Mesodermal cell (in vitro differentiated cells): ENCODE measurements around the gene ZNF236. TPM values are rescaled to one million over a fixed set of nuclear protein-coding genes. Genes with fewer than 3 reads are reported as not detected.
A peak's percentile ranks its signal among the peaks of the same experiment; 100 is the strongest.
"Not testable (repeated sequence)": the region's sequence is repeated elsewhere in the genome, so short reads cannot be mapped to it uniquely, and the experiment has no call there.

Experiments
- H3K27ac ChIP-seq: 2 replicates; pipeline ENCODE4 v1.7.0; 2013; ENCODE audit warnings: mild to moderate bottlenecking, low read depth, low read length, moderate library complexity; ENCODE audit not compliant: severe bottlenecking
- H3K36me3 ChIP-seq: 2 replicates; pipeline ENCODE4 v1.7.1; 2013; ENCODE audit warnings: mild to moderate bottlenecking, low read length, moderate library complexity; ENCODE audit not compliant: control insufficient read depth, insufficient read depth
- H3K4me1 ChIP-seq: one replicate; pipeline ENCODE4 v1.7.1; 2013; ENCODE audit warnings: mild to moderate bottlenecking, low read length; ENCODE audit not compliant: insufficient read depth, control insufficient read depth, poor library complexity, severe bottlenecking
- H3K4me3 ChIP-seq: 2 replicates; pipeline ENCODE4 v1.7.0; 2013; ENCODE audit warnings: low read length, control low read depth, mild to moderate bottlenecking; ENCODE audit not compliant: insufficient read depth, poor library complexity, severe bottlenecking; ENCODE audit errors: extremely low read depth
- H3K9me3 ChIP-seq: 2 replicates; pipeline ENCODE4 v1.7.1; 2013; ENCODE audit warnings: mild to moderate bottlenecking, low read length, moderate library complexity; ENCODE audit not compliant: control insufficient read depth
- WGBS, 2 experiments: methylation state at CpG; one replicate each; pipeline ENCODE4 v1.1.5; 2013; ENCODE audit warnings: missing lambda C conversion rate in 2 of 2; ENCODE audit not compliant: insufficient coverage in 2 of 2; 5-methylcytosine and 5-hydroxymethylcytosine counted together
- polyA plus RNA-seq, 2 experiments: library from polyadenylated mRNA; stranded (reverse); fragments of 50-300 nt; gene quantifications; one replicate each; pipeline ENCODE4 v1.2.3, GENCODE V29; 2013

Gene ZNF236
- 9.5 TPM for polyA plus RNA-seq (2013, experiment 1 of 2)
- polyA plus RNA-seq (2013, experiment 2 of 2), result 5.3 TPM

GRCh38 chr18:76822506-76823160 lies at the start of gene ZNF236:
Gene ZNF236 (plus strand): TSS chr18:76822557. CDS start chr18:76822608, 51 bp downstream.
- peaks cover 13% of the 10 kb centered on the region for H3K36me3 ChIP-seq
- peak within 1 kb of the TSS; percentile 76 for H3K27ac ChIP-seq
- 0% methylated on average over 46 to 57 of the region's 113 CpGs for WGBS, 2 experiments
- peak within 1 kb of the TSS; percentile 73 for H3K4me3 ChIP-seq
- H3K9me3 ChIP-seq, result no peaks in the 10 kb centered on the region
- peaks cover 4% of the 10 kb centered on the region for H3K4me1 ChIP-seq

GRCh38 chr18:76772665-76773064 lies 49.7 kb upstream of the ZNF236 start:
- H3K27ac ChIP-seq, result no peak overlapping the region
- 84 to 97% methylated on average over 4 to 8 of the region's 8 CpGs for WGBS, 2 experiments
- no peaks in the 10 kb centered on the region for H3K36me3 ChIP-seq
- no peaks in the 10 kb centered on the region for H3K9me3 ChIP-seq
- H3K4me3 ChIP-seq, result no peak overlapping the region
- H3K4me1 ChIP-seq, result no peaks in the 10 kb centered on the region

- not testable (repeated sequence) for H3K4me3 ChIP-seq, H3K4me1 ChIP-seq, H3K36me3 ChIP-seq, H3K9me3 ChIP-seq, H3K27ac ChIP-seq
- 93 to 99% methylated on average over 3 to 16 of the region's 22 CpGs for whole genome bisulfite sequencing, 2 experiments
Measured at GRCh38 chr18:76777036-76777435, 45.3 kb upstream of the ZNF236 start.

GRCh38 chr18:76783786-76784484 lies 38.4 kb upstream of the ZNF236 start:
- no peaks in the 10 kb centered on the region for H3K36me3 ChIP-seq
- no peak overlapping the region for H3K4me3 ChIP-seq
- 92 to 95% methylated on average over 27 to 29 of the region's 29 CpGs for WGBS, 2 experiments
- H3K9me3 ChIP-seq, result no peaks in the 10 kb centered on the region
- H3K27ac ChIP-seq, result no peak overlapping the region
- no peaks in the 10 kb centered on the region for H3K4me1 ChIP-seq

GRCh38 chr18:76785872-76786271 lies 36.5 kb upstream of the ZNF236 start:
- Histone ChIP-seq H3K36me3 (no peaks in the 10 kb centered on the region), H3K9me3 (no peaks in the 10 kb centered on the region), H3K4me3 (no peak overlapping the region), H3K27ac (no peak overlapping the region), H3K4me1 (no peaks in the 10 kb centered on the region)
- 82 to 94% methylated on average over 6 of the region's 6 CpGs for WGBS, 2 experiments

- Histone ChIP-seq H3K36me3 (no peaks in the 10 kb centered on the region), H3K4me3 (no peak overlapping the region), H3K27ac (no peak overlapping the region), H3K9me3 (peaks cover 8% of the 10 kb centered on the region), H3K4me1 (no peaks in the 10 kb centered on the region)
- 91 to 94% methylated on average over 27 to 29 of the region's 36 CpGs for WGBS, 2 experiments
Measured at GRCh38 chr18:76788571-76789317, 33.6 kb upstream of the ZNF236 start.

GRCh38 chr18:76791106-76791505 lies 31.3 kb upstream of the ZNF236 start:
- Histone ChIP-seq H3K9me3 (peaks cover 8% of the 10 kb centered on the region), H3K36me3 (no peaks in the 10 kb centered on the region), H3K4me3 (no peak overlapping the region), H3K27ac (no peak overlapping the region), H3K4me1 (peaks cover 3% of the 10 kb centered on the region)
- 89 to 96% methylated on average over 7 to 10 of the region's 12 CpGs for WGBS, 2 experiments

- WGBS, 2 experiments, result 82% methylated on average over 3 to 5 of the region's 5 CpGs
- H3K36me3 ChIP-seq, result no peaks in the 10 kb centered on the region
- H3K4me3 ChIP-seq, result no peak overlapping the region
- H3K9me3 ChIP-seq, result peaks cover 8% of the 10 kb centered on the region
- H3K4me1 ChIP-seq, result peaks cover 3% of the 10 kb centered on the region
- no peak overlapping the region for H3K27ac ChIP-seq
Measured at GRCh38 chr18:76791642-76792041, 30.7 kb upstream of the ZNF236 start.

GRCh38 chr18:76794326-76794725 lies 28.0 kb upstream of the ZNF236 start:
- Histone ChIP-seq H3K4me1 (peaks cover 3% of the 10 kb centered on the region), H3K36me3 (no peaks in the 10 kb centered on the region), H3K9me3 (peaks cover 8% of the 10 kb centered on the region), H3K27ac (no peak overlapping the region), H3K4me3 (no peak overlapping the region)
- 100% methylated on average over 2 of the region's 4 CpGs; no CpG with 5 or more reads in 1 of the 2 experiments for WGBS, 2 experiments

- whole genome bisulfite sequencing, 2 experiments, result 37% methylated on average over 38 to 47 of the region's 61 CpGs
- Histone ChIP-seq H3K36me3 (no peaks in the 10 kb centered on the region), H3K4me1 (no peaks in the 10 kb centered on the region), H3K4me3 (peak overlapping the region; percentile 11), H3K27ac (no peak overlapping the region), H3K9me3 (no peaks in the 10 kb centered on the region)
Measured at GRCh38 chr18:76801567-76802505, 20.5 kb upstream of the ZNF236 start.
